HG03575 (cell line): ENCODE results near the gene PHF1.
"Not testable (repeated sequence)": the region's sequence is repeated elsewhere in the genome, so short reads cannot be mapped to it uniquely, and the experiment has no call there.

Source experiments
- ATAC-seq: cut with Tn5 transposase; IDR thresholded peaks from one replicate; pipeline ENCODE4 v1.9.1; 2021; ENCODE audit not compliant: unreplicated experiment, insufficient number of reproducible peaks, low FRiP score; ENCODE audit errors: extremely low read depth

PHF1 gene

DNA sequence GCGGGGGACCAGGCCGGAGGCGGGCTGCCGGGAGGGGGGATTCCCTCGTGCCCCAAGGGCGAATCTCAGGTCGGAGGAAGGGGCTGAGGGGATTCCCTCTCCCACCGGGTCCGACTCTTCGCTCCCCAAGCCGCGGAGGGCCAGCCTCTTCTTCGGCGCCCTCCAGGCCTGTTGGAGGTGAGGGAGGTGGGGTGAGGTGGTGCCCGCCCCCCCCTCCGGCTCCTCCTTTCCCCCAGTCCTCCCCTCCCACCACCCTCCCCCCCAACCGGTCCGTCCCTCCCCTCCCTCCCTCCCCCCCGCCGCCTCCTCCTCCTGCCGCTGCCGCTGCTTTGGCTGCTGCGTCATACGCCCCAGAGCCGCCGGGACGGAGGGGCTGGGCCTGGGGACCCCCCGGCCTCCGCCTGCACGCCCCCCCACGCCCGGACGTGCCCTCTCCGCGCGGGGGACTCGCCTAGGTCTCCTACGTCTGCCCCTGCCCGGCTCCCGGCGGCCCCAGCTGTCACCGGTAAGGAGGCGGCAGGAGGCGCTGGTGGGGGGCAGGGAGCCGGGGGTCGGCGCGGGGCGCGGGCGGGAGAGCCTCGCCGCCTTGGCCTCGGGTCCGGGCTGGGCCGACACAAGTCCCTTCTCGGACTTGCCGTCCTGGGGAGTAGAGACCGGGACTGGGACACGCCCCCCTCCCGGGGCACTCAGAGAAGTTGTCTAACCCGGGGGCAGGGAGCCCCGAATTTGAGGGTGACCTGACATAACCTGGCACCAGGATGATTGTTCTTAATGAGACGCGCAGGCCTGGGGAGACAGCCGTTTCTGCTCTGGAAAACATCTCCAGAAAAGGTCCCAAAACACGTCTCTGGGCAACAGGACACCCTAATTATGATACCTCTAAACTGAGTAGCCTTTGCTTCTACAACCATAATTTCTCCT, at the start of gene PHF1:
TSS of gene PHF1 (plus strand) at position 304 of the 921 bp plus-strand sequence. CDS start 1,250 bp downstream, outside the sequence.
- ATAC-seq, result no peak

DNA sequence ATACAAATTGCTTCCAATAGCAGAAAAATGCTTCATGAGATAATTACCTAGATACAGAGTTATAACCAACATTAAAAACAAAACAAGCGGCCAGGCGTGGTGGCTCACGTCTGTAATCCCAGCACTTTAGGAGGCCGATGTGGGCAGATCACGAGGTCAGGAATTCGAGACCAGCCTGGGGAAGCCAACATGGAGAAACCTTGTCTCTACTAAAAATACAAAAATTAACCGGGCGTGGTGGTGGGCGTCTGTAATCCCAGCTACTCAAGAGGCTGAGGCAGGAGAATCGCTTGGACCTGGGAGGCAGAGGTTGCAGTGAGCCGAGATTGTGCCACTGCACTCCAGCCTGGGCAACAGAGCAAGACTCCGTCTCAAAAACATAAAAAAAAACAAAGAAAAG, 47.3 kb upstream of the PHF1 start:
- not testable (repeated sequence) for ATAC-seq

DNA sequence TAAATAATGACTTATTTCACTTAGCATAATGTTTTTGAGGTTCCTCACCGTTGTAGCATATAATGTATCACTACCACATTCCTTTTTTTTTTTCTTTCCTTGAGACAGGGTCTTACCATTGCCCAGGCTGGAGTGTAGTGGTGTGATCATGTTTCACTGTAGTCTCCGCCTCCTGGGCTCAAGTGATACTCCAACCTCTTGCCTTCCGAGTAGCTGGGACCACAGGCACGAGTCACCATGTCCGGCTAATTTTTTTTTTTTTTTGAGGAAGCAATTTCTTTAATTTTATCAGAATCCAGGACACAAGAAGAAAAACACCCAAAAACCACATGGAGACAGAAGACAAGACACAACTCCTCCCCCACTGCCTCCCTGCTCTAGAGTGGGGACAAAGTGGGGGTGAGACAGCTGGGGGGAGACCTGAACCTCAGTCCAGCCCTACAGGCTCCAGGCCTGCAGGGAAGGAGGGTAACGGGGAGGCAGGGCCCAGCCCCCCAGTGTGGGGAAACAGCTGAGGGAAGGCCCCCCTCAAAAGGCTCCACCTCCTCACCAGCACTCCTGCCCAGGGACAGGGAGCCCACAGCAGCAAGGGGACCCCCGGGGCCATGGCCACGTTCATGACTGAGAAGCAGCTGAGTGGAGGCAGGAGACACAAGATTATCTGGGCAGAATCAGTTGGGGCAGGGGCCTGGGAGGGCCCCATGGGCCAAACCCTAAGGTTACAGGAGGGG, 46.2 kb upstream of the PHF1 start:
- ATAC-seq, result not testable (repeated sequence)

DNA sequence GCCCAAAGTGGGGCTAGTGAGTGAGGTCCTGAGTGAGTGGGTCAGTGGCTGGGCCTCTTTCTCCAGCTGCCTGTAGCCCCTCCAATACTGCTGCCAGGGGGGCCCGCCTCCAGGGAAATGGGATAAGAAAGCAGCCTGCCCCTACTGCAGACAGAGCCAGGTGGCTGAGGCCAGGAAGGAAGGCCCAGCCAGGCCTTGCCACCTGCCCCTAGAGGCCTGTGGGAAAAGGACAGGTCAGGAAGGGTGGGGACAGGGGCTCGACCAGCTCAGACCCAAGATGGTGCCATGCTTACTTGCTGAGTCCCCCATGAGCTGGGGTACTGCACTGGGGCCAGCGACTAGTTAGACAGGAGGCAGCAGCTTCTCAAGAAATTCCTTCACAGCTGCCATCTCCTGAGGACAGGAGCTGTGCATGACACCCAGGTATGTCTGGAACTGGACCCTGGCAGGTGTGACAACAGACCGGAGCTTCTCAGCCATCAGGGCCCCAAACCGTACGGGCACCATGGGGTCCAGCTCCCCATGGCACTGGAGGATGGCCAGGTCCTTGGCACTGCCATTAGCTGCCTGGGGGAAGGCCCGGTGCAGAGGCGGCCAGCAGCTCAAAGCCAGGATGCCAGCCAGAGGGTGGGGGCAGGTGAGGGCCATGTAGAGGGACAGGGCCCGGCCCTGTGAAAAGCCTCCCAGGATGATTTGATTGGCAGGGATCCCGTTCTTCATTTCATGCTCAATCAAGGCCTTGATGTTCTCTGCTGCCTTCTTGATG, 45.4 kb upstream of the PHF1 start:
- ATAC-seq, result not testable (repeated sequence)

DNA sequence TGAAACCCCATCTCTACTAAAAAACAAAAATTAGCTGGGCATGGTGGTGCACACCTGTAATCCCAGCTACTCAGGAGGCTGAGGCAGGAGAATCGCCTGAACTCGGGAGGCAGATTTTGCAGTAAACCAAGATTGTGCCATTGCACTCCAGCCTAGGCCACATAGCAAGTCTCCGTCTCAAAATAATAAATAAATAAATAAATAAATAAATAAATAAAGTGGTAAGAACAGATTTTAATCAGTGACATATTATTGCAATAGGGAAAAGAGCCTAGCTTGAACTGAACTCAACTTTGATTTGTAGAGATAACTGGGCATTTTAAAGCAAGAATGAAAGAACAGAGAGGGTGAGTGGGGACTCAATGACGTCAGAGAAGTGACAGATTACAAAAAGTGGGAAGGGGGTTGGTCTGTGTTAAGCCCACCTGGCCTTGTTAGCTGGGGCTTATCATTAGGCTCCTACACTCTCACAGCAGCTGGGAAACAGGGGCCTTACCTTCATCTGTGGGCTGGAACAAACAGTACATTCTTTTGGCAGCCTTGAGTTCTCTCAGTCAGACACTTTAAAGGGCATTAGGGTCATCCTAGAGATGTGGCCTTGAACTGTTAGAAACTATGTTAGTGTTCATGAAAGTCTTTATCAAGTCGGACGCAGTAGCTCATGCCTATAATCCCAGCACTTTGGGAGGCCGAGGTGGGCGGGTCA, 43.7 kb upstream of the PHF1 start:
- ATAC-seq, result no peak

DNA sequence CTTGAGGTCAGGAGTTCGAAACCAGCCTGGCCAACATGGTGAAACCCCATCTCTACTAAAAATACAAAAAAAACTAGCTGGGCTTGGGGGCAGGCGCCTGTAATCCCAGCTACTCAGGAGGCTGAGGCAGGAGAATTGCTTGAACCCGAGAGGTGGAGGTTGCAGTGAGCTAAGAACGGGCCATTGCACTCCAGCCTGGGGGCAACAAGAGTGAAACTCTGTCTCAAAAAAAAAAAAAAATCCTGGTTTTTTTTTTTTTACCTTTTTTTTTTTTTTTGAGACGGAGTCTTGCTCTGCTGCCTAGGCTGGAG, 43.1 kb upstream of the PHF1 start:
- ATAC-seq, result not testable (repeated sequence)

DNA sequence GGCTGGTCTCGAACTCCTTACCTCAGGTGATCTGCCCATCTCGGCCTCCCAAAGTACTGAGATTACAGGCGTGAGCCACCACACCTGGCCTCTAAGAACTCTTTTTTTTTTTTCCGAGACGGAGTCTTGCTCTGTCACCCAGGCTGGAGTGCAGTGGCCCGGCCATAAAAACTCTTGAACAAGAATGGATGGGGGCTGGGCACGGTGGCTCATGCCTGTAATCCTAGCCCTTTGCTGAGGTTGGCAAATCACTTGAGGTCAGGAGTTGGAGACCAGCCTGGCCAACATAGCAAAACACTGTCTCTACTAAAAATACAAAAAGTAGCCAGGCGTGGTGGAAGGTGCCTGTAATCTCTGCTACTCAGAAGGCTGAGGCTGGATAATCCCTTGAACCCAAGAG, 38.9 kb upstream of the PHF1 start:
- not testable (repeated sequence) for ATAC-seq

DNA sequence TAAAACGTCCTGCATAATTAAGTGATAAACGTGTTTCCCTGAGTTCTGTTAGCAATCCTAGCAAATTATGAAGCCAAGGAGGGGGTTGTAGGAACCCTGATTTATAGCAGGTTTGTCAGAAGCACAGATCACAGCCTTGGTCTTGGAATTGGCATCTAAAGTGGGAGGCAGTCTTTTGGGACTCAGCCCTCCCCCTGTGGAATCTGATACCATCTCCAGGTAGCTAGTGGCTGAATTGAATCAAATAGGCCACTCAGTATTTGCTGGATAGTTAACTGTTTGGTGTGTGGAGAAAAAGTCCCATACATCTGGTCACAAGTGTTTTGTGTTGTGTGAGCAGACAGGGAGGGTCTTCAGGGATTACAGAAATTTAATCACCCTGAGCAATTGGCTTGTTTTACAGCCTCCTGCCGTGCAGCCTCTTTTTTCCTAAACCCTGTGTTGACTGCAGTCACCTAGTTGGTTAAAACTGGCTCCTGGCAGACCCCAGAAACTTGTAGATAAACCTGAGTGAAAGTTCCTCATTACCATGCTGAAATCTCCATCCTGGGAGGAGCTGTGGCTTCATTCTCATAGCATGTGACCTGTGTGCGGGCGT, 38.2 kb upstream of the PHF1 start:
- ATAC-seq, result no peak

DNA sequence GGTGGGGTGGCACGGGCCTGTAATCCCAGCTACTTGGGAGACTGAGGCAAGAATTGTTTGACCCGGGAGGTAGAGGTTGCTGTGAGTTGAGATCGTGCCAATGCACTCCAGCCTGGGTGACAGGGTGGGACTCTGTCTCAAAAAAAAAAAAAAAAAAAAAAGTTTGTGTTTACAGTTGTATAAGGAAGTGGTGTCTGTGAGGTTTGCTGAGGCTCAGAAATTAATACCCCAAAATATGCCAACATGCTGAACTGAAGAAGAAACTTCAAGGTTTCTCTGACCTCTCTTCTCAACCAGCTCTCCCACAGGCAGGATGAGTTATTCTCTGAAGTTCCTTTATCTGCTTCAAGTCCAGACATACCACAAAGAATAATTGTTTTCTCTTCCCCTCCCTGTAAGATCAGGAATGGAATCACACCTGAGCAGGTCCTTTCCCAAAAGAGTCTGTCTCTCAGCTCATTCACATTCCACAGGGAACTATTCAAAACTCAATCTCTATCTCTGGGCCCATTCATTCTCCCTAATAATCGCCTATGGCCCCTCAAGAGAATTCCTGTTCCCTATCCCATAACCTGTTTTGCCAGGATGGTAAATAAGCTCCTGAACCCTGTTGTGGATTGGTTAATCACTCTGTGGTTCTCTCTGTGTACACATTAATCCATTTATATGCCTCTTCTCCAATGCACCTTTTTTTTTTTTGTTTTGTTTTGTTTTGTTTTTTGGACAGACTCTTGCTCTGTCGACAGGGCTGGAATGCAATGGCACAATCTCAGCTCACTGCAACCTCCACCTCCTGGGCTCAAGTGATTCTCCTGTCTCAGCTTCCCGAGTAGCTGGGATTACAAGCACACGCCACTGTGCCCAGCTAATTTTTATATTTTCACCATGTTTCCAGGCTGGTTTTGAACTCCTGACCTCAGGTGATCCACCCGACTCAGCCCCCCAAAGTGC, 36.6 kb upstream of the PHF1 start:
- no peak for ATAC-seq

DNA sequence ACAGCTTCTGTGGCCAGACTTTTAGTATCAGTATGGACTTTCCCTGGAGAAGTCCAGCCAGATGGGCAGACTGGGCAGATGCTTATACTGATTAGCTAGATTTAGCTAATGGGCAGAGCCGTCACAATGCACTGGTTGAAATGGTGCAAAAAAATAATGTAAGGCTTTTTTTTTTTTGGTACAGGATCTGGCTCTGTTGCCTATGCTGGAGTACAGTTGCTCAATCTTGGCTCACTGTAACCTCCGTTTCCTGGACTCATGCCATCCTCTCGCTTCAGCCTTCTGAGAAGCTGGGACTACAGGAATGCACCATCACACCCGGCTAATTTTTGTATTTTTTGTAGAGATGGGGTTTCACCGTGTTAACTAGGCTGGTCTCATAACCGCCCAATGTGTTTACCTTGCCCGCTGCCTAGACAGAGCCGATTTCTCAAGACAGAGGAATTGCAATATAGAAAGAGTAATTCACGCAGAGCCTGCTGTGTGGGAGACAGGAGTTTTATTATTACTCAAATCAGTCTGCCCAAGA, 35.6 kb upstream of the PHF1 start:
- no peak for ATAC-seq

DNA sequence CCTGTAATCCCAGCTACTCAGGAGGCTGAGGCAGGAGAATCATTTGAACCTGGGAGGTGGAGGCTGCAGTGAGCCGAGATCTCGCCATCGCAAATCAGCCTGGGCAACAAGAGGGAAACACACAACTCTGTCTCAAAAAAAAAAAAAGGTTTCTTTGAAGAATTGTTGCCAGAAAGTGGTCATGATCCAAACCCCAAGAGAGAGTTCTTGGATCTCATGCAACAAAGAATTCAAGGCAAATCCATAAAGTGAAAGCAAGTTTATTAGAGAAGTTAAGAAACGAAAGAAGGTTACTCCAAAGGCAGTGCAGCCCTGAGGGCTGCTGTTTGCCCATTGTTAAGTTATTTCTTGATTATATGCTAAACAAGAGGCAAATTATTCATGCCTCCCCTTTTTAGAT, 33.6 kb upstream of the PHF1 start:
- no peak for ATAC-seq

DNA sequence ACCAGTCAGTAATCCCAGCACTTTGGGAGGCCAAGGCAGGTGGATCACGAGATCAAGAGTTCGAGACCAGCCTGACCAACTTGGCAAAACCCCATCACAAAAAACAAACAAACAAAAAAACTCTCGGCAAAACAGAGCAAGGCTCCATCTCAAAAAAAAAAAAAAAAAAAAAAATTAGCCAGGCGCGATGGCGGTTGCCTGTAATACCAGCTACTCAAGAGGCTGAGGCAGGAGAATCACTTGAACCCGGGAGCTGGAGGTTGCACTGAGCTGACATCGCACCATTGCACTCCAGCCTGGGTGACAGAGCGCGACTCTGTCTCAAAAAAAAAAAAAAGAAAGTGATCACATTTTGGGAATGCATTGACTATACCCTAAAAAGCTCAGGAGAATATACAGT, 31.6 kb upstream of the PHF1 start:
- not testable (repeated sequence) for ATAC-seq

DNA sequence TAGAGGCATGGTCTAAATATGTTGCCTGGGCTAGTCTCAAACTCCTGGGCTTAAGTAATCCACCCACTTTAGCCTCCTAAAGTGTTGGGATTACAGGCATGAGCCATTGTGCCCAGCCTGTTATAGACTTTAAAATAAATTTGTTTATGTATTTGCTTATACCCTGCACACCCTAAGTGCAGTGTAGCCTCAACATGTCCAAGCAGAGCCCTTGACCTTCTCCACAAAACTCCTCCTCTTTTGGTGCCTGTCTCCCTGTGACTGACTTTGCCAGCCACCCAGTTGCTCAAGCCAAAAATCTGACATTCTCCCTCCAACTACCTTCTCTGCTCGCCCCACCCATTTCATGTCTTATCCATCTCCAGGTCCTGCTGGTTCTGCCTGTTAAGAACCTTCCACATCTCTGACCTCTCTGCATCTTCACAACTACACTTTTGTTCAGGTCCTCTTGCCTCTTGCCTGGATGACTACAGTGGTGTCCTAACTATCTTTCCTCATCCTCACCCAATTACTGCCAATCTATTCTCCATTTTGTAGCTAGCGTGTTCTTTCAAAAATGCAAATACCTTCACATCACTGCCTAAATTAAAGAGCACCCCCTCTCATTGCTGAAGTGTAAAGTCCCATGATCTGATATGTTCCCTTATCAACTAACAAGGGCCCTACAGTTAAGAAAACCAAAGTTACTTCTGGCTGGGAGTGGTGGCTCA, 30.4 kb upstream of the PHF1 start:
- no peak for ATAC-seq

DNA sequence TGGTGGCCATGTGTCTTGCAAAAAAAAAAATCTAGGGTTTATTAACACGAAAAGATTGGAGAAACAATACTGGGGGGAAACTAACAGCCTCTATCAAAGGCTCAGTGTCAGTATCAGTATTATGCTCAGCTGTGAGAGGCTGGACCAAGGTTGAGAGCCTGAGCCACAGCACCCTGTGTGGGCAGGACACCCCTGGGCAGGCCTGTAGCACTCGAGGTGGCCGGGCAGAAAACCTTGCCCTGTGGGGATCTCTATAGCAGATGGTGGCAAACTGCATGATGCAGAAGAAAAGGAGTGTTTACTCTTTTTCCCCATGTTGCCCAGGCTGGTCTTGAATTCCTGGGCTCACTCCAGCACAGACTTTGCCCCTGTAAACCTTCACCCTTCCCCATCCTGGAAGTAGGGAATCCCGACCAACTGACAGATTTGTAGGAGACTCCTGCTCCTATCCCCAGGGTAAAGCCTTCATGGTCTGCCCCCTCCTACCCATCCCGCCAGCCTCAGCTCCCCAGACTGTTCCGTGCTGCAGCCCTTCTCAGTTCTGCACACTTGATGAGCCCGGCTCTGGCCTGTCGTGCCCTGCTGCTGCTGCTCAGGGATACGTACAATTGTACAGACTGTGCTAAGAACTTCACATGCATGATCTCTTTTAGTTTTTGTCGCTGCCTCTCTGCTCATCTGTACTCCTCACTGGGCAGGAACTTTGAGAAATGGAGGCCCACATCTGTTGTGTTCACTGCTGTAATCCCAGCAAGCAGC, 27.2 kb upstream of the PHF1 start:
- ATAC-seq, result no peak

DNA sequence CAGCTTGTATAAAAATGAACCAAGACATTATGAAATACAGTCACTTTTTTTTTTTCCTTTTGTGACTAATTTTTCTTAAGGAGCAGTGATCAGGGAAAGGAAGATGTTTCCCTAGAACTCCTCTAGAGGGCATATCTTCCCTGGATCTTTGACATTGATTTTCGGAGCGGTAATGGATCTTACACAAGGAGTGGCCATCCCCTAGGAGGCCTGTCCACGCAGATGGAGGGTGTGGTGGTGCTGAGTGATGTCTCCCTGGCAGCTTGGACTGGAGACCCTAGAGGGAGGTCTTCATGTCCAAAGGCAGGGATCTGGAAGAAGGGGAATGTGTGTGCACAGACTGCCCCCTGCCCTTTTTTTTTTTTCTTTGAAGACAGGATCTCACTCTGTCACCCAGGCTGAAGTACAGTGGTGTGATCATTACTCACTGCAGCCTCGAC, 26.2 kb upstream of the PHF1 start:
- ATAC-seq, result no peak

DNA sequence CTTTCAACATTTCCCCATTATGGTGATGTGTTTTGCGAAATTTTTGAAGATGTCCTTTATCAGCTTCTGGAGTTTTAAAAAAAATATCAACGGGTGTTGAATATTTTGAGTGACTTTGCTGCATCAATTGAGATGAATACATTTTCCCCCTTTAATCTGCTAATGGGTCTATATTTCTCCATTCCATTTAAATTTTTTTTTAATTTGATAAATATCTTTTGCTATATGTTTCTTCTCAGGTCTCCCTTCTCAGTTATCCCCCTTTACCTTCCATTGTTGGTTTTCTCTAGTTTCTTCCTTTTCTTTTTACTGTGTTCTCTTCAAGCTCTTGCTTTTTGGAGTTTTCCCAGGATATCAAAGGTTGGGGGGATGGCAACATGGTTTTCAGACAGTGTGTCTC, 20.6 kb upstream of the PHF1 start:
- ATAC-seq, result no peak
